ENCODE data around the gene ZNF17. TPM values are rescaled to one million over a fixed set of nuclear protein-coding genes. Genes with fewer than 3 reads are reported as not detected.

Gene ZNF17
- total RNA-seq, 4 donors from 2014 or later: 8.0 to 14.1 (median 12.4) TPM

GRCh38 chr19:57465680-57466381 lies 54.9 kb downstream of the ZNF17 start:
- TF ChIP-seq CTCF (IDR thresholded peaks at IDR 0.05; ENCODE audit: low read depth): no peak

GRCh38 chr19:57466489-57466888 lies 55.5 kb downstream of the ZNF17 start:
- no peak for TF ChIP-seq CTCF (IDR thresholded peaks at IDR 0.05; ENCODE audit: low read depth)

Small RNAs within 50 kb of the gene (small RNA-seq; reads per million reads assigned to genes)
- not detected for gene VN1R107P

Other genes with a start within 250 kb of the ZNF17 start
- not detected for gene DUXA, start 243.7 kb upstream of the ZNF17 start, total RNA-seq
- 10 to 100 TPM; 14.5 to 50.4 (median 26.3) TPM for gene ZNF264, start 219.7 kb upstream of the ZNF17 start, total RNA-seq
- 1 to 10 TPM in 2 of 4 donors, under 1 TPM in 2; 0.33 to 2.1 (median 0.81) TPM for gene AURKC, start 180.1 kb upstream of the ZNF17 start, total RNA-seq
- gene ZNF805, start 170.5 kb upstream of the ZNF17 start, total RNA-seq: 10 to 100 TPM; 14.6 to 22.6 (median 17.3) TPM
- gene ZNF460, start 130.7 kb upstream of the ZNF17 start, total RNA-seq: 10 to 100 TPM; 49.1 to 71.7 (median 61.1) TPM
- 1 to 10 TPM; 3.8 to 8.3 (median 7.1) TPM for gene ZNF543, start 90.7 kb upstream of the ZNF17 start, total RNA-seq
- gene ZNF304, start 59.9 kb upstream of the ZNF17 start, total RNA-seq: 1 to 10 TPM; 6.1 to 9.7 (median 7.0) TPM
- 10 to 100 TPM in 3 of 4 donors, 1 to 10 TPM in 1; 9.4 to 24.3 (median 22.4) TPM for gene TRAPPC2B, start 47.6 kb upstream of the ZNF17 start, total RNA-seq
- 1 to 10 TPM; 1.1 to 4.8 (median 2.5) TPM for gene ZNF547, start 47.6 kb upstream of the ZNF17 start, total RNA-seq
- 10 to 100 TPM; 16.6 to 37.4 (median 17.3) TPM for gene ZNF548, start 21.3 kb upstream of the ZNF17 start, total RNA-seq
- 1 to 10 TPM; 2.9 to 5.1 (median 3.8) TPM for gene ZNF749, start 24.2 kb downstream of the ZNF17 start, total RNA-seq
- gene VN1R1, start 46.0 kb downstream of the ZNF17 start, total RNA-seq: 1 to 10 TPM in 1 of 4 donors, under 1 TPM in 3; 0.22 to 1.1 (median 0.72) TPM
- gene ZNF772, start 66.4 kb downstream of the ZNF17 start, total RNA-seq: 10 to 100 TPM in 3 of 4 donors, 1 to 10 TPM in 1; 6.2 to 18.6 (median 11.5) TPM
- gene ZNF419, start 76.6 kb downstream of the ZNF17 start, total RNA-seq: 10 to 100 TPM in 1 of 4 donors, 1 to 10 TPM in 3; 7.7 to 13.4 (median 9.5) TPM
- gene ZNF773, start 88.8 kb downstream of the ZNF17 start, total RNA-seq: 10 to 100 TPM in 3 of 4 donors, 1 to 10 TPM in 1; 6.5 to 16.5 (median 14.3) TPM
- 1 to 10 TPM; 4.1 to 4.8 (median 4.5) TPM for gene ZNF549, start 116.2 kb downstream of the ZNF17 start, total RNA-seq
- 1 to 10 TPM; 6.6 to 8.1 (median 7.5) TPM for gene ZNF550, start 148.7 kb downstream of the ZNF17 start, total RNA-seq
- 1 to 10 TPM; 2.9 to 4.7 (median 3.4) TPM for gene ZNF416, start 167.8 kb downstream of the ZNF17 start, total RNA-seq
- 1 to 10 TPM in 3 of 4 donors, under 1 TPM in 1; 0.65 to 8.7 (median 3.9) TPM for gene ZIK1, start 173.0 kb downstream of the ZNF17 start, total RNA-seq
- 1 to 10 TPM; 1.1 to 3.8 (median 2.6) TPM for gene ZNF530, start 188.7 kb downstream of the ZNF17 start, total RNA-seq
- gene ZNF134, start 203.1 kb downstream of the ZNF17 start, total RNA-seq: 10 to 100 TPM; 10.6 to 20.3 (median 13.1) TPM
- gene ZNF211, start 222.0 kb downstream of the ZNF17 start, total RNA-seq: 10 to 100 TPM in 2 of 4 donors, 1 to 10 TPM in 2; 8.2 to 11.0 (median 10.0) TPM